C4-2B (cell line): Measurements from ENCODE around the gene ERVK3-1.

ENCODE experiments used
- CTCF ChIP-seq: fragments of 450-650 bp; conservative IDR thresholded peaks from 2 replicates; pipeline ENCODE4 v1.5.1; 2017; ENCODE audit warnings: mild to moderate bottlenecking
- ZFX ChIP-seq: fragments of 450-650 bp; IDR thresholded peaks from 2 replicates; pipeline ENCODE4 v1.6.1; 2017

GRCh38 chr19:58355215-58355796, 50.1 kb downstream of the ERVK3-1 start:
- TF ChIP-seq CTCF (no peak), ZFX (no peak)
